GM18508 (cell line): Measurements from ENCODE around the gene MAP4K3.
"Not testable (repeated sequence)": the region's sequence is repeated elsewhere in the genome, so short reads cannot be mapped to it uniquely, and the experiment has no call there.

Source experiments
- ATAC-seq: cut with Tn5 transposase; IDR thresholded peaks from one replicate; pipeline ENCODE4 v1.9.1; 2021; ENCODE audit warnings: moderate number of reproducible peaks; ENCODE audit not compliant: insufficient read depth, unreplicated experiment

Gene MAP4K3

DNA sequence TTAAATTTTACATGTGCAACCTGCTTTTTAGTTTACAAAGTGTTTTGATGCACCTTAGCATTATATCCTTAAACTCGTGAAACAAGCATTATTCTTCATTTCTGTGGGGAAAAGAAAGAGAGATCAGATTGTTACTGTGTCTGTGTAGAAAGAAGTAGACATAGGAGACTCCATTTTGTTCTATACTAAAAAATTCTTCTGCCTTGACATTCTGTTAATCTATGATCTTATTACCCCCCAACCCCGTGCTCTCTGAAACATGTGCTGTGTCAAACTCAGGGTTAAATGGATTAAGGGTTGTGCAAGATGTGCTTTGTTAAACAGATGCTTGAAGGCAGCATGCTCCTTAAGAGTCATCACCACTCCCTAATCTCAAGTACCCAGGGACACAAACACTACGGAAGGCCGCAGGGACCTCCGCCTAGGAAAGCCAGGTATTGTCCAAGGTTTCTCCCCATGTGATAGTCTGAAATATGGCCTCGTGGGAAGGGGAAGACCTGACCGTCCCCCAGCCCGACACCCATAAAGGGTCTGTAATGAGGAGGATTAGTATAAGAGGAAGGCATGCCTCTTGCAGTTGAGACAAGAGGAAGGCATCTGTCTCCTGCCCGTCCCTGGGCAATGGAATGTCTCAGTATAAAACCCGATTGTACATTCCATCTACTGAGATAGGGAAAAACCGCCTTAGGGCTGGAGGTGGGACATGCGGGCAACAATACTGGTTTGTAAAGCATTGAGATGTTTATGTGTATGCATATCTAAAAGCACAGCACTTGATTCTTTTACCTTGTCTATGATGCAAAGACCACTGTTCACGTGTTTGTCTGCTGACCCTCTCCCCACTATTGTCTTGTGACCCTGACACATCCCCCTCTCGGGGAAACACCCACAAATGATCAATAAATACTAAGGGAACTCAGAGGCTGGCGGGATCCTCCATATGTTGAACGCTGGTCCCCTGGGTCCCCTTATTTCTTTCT is 115.7 kb downstream of the MAP4K3 start:
- not testable (repeated sequence) for ATAC-seq

DNA sequence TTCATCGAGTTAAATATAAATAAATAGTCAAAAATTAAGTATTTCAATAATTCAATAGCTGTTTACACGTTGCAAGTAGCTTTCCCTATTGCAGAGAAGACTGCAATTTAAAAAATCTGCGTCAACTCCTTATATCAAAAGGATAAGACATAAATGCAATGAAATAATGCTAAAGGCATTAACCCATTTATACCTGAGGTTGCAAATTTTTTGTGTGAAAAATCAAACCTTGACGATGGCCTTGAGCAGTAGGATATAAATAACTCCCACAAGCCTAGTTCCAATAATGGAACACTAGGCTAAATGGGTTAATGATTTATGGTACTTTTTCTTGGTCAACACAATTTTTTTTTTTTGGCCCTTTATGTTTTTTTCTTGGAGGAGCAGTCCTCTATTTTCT is 116.9 kb downstream of the MAP4K3 start:
- no peak for ATAC-seq

DNA sequence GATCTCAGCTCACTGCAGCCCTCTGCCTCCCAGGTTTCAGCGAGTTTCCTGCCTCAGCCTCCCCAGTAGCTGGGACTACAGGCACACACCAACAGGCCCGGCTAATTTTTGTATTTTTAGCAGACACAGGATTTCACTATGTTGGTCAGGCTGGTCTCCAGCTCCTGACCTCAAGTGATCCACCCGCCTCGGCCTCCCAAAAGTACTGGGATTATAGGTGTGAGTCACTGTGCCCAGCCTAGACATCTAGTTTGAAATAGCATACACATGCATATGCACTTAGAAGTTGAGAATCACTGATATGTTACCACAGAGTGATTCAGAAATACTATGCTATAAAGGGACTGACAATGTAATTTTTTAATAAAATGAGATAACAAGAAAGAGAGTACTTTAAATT is 123.5 kb downstream of the MAP4K3 start:
- ATAC-seq = no peak

DNA sequence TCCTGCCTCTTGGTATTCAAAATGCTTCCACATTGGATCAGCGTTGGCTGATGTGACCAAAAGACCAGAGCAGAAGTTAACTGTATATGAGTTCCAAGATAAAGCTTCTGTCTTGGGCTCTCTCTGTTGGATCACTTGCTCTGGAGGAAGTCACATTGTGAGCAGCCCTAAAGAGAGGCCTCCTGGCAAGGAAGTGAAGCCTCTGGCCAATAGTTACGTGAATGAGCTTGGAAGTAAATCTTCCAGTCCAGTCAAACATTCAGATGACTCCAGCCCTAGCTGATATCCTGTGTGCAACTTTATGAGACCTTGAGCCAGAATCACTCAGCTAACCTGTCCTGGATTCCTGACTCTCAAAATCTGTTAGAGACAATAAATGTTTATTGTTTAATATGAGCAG is 125.6 kb downstream of the MAP4K3 start:
- no peak for ATAC-seq

DNA sequence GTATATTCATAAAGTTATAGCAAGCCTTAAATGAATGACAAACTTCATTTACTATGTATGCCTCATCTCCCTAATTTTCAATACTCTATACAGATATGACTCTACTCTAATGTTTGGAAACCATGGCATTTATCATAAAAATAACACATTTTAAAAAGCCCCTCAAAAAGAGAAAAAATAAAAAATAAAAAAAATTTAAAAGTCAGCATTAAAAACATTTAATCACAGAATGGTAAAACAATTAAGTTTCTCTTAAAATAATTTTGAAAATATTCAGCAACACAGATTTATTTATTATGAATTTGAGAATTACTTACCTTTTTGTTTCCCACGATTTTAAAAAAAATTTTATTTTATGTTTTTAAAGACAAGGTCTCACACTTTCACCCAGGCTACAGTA is 128.3 kb downstream of the MAP4K3 start:
- ATAC-seq = no peak

- ATAC-seq = no peak
These were observed 130.5 kb downstream of the MAP4K3 start for GRCh38 chr2:39306626-39307025.

- no peak for ATAC-seq
These were observed 132.4 kb downstream of the MAP4K3 start for GRCh38 chr2:39304729-39305128.

DNA sequence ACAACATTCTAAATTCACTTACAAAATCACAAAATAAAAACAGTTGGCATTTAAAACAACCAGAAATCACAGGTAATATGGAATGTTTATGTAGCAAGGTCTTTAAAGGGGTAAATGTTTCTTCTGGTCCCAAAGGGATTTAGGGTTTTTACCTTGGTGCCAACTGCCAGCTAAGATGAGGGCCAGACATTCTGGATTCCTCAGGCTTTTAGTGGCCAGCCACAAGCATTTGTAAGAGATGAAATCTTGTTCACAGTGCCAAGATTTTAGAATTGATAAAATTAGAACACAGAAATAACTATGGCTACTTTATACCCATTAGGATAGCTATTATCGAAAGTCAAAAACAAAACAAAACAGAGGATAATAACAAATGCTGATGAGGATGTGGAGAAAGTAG is 132.9 kb downstream of the MAP4K3 start:
- no peak for ATAC-seq

DNA sequence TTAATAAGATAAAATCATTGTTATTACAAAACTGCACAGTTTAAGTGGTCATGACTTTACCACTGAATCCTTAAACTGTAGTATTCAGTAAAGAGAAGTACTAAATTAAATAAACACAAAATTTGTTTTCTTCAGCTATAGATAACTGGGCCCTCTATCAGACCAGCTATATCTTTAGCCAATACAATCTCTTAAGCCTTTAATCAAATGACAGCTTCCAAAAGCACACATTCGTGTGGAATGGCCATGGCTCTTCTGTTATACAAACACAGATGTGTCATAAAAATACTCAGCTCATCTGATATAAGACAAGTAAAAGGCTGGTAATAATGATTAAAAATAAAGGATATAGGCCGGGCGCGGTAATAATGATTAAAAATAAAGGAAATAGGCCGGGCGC is 135.7 kb downstream of the MAP4K3 start:
- ATAC-seq = no peak

- no peak for ATAC-seq
These were observed 136.8 kb downstream of the MAP4K3 start for GRCh38 chr2:39300044-39300978.

GRCh38 chr2:39290433-39290832 is 146.7 kb downstream of the MAP4K3 start:
- no peak for ATAC-seq

DNA sequence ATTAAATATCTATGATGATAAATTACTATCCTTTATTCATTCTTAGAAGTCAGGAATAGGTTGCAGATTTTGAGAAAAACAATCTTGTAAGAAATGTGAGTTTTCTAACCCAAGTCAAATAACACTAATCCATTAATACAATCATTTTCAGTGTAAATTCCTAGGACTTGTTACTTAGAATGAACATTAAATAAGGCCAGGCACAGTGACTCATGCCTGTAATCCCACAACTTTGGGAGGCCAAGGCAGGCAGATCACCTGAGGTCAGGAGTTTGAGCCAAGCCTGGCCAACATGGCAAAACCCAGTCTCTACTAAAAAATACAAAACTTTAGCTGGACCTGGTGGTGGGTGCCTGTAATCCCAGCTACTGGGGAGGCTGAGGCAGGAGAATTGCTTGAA is 147.5 kb downstream of the MAP4K3 start:
- no peak for ATAC-seq

- ATAC-seq = no peak
These were observed 153.5 kb downstream of the MAP4K3 start for GRCh38 chr2:39283561-39283960.

GRCh38 chr2:39281391-39281790 is 155.7 kb downstream of the MAP4K3 start:
- ATAC-seq = no peak

GRCh38 chr2:39275016-39275415 is 162.1 kb downstream of the MAP4K3 start:
- ATAC-seq = no peak

- ATAC-seq = no peak
These were observed 167.1 kb downstream of the MAP4K3 start for GRCh38 chr2:39269941-39270340.

DNA sequence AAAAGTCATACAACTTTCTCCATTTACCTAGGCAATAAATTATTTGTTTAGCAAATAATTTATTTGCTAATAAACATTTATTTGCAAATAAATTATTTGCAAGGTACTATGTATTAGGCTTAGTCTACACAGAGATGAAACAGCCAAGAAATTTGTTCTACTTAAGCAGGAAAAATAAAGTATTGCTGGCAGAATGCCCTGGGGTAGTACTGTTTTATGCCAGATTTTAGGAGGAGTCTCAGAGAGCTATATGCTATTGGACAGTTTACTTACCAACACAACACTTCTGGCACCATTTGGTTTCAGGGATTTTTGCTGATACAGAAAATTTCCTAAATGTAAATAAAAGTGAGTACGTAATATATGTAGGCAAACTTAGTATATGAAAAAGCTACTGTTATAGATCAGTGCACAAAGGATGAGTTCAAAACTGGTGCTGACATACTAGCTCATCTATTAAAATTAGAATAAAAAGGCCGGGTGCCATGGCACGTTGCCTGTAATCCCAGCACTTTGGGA is 170.1 kb downstream of the MAP4K3 start:
- no peak for ATAC-seq

DNA sequence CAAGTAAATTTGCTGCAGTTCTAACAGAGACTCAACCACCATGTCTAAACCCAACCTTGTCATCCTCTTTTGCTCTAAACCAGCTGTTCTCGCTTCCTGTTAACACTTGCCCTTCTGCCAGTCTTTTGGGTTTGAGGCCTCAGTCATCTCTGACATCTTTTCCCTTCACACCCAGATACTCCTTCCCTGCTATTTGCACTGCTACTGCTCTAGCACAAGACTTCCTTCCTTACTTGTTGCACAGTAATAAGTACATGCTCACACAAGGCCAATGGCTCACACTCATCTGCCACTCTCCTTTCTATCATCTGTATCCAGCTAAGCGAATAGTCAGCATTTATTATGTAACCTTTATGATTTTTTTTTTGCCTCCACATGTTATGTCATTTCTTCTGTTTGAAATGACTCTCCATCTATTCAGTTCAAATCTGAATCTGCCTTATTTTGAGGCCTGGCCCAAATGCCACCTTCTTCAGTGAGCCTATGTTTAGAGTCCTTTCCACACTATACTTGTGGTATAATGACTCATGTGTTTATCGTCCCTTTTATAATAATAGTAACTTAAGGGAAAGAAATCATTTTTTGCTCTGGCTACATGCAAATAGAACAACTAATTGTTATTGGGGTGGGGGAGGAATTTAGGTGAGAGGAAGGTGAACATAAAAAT is 170.8 kb downstream of the MAP4K3 start:
- ATAC-seq = peak; percentile 58

- ATAC-seq = no peak
These were observed 171.8 kb downstream of the MAP4K3 start for GRCh38 chr2:39265315-39265714.

DNA sequence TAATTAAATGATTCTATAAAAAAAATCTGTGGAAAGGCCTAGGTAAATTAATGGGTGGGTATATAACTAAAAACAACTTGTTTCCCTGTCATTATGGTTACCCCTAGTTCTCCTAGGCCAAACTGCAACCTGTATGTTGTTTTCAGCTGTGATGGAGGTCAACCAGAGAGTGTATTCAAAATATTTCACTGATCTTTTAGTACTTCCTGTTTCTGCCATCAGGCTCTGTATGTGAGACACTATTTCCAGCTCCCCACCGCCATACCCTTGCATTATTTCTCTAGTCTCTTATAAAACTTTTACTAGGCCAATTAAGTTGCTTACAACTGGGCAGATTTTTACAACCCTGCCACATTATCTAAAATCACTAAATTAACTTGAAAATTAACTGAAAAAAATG is 172.4 kb downstream of the MAP4K3 start:
- ATAC-seq = peak; percentile 52
